ENCODE results near the gene LMO7.

The LMO7 gene

GRCh38 chr13:75876142-75877050, 240.3 kb downstream of the LMO7 start:
- Histone ChIP-seq H3K36me3 (ENCODE audit: control insufficient read depth in 1 of 2, insufficient read depth in 2 of 2, low read length in 2 of 2) (no peaks in the 10 kb centered on the region), H3K9me3 (ENCODE audit: control insufficient read depth in 1 of 2, low read length in 2 of 2) (no peaks in the 10 kb centered on the region)

DNA sequence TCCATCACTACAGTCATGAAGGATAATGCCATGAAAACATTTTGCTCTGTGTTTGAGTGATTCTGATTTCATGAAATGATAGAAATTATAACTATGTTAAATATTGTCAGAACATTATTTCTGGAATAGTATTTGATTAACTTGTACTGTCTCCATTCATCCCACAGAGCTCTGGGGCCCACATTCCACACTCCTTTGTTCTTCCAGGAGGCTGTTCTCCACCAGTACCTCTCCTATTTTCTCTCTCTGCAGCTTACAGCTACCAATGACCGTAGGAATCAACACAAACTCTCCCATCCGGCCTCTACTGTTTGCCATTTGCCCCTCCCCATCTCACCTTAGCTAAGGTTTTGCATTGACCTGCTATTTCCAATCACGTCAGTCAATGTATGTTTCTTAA, 240.9 kb downstream of the LMO7 start:
- Histone ChIP-seq H3K27ac (ENCODE audit: low read length) (no peak overlapping the region), H3K9me3 (ENCODE audit: control insufficient read depth in 1 of 2, low read length in 2 of 2) (no peaks in the 10 kb centered on the region), H3K36me3 (ENCODE audit: control insufficient read depth in 1 of 2, insufficient read depth in 2 of 2, low read length in 2 of 2) (no peaks in the 10 kb centered on the region), H3K4me3 (ENCODE audit: low read depth in 1 of 2, low read length in 2 of 2) (no peak overlapping the region), H3K27me3 (ENCODE audit: low read depth, low read length) (no peaks in the 10 kb centered on the region), H3K4me1 (ENCODE audit: control insufficient read depth in 1 of 2, insufficient read depth in 2 of 2, low read length in 2 of 2) (no peaks in the 10 kb centered on the region)

More at GRCh38 chr13:75876142-75877050, 240.3 kb downstream of the LMO7 start:
- Histone ChIP-seq H3K4me1 (ENCODE audit: control insufficient read depth in 1 of 2, insufficient read depth in 2 of 2, low read length in 2 of 2) (no peaks in the 10 kb centered on the region), H3K4me3 (ENCODE audit: low read depth in 1 of 2, low read length in 2 of 2) (no peak overlapping the region), H3K27ac (ENCODE audit: low read length) (no peak overlapping the region), H3K27me3 (ENCODE audit: low read depth, low read length) (no peaks in the 10 kb centered on the region)

GRCh38 chr13:75879656-75880055, 243.5 kb downstream of the LMO7 start:
- Histone ChIP-seq H3K4me1 (ENCODE audit: control insufficient read depth in 1 of 2, insufficient read depth in 2 of 2, low read length in 2 of 2) (no peaks in the 10 kb centered on the region), H3K27ac (ENCODE audit: low read length) (no peak overlapping the region), H3K27me3 (ENCODE audit: low read depth, low read length) (no peaks in the 10 kb centered on the region), H3K9me3 (ENCODE audit: control insufficient read depth in 1 of 2, low read length in 2 of 2) (no peaks in the 10 kb centered on the region), H3K4me3 (ENCODE audit: low read depth in 1 of 2, low read length in 2 of 2) (no peak overlapping the region), H3K36me3 (ENCODE audit: control insufficient read depth in 1 of 2, insufficient read depth in 2 of 2, low read length in 2 of 2) (no peaks in the 10 kb centered on the region)

DNA sequence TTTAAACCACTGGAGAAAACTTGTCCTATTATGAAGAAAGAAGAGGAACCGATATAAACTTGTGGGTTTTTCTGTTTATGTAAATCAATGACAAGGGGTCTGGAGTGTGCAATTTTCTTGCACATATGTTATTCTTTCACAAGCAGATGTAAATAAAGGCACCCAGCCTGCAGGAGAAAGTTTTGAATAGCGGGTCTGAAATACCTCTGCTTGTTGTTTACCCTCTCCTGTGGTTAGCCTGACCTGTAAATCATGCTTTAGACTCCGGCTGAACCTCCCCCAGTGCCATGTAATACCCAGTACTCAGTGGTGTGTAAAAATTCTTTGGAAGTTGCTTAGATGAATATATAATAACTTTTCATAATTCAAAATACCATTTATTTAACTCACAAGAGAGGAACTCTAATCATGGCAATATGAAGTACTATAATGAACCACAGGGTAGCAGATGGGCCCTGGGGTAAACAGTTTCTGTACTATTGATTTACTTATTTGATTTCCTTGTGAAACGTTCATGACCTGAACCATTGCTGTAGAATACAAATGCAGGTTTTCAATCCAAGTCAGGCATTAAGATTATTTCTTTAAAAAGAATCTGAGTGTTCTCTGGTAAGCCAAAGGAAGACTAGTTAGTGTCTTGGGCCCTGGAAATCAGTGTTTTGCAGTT, 245.1 kb downstream of the LMO7 start:
- H3K36me3 ChIP-seq (ENCODE audit: control insufficient read depth in 1 of 2, insufficient read depth in 2 of 2, low read length in 2 of 2), result no peaks in the 10 kb centered on the region
- no peaks in the 10 kb centered on the region for H3K4me1 ChIP-seq (ENCODE audit: control insufficient read depth in 1 of 2, insufficient read depth in 2 of 2, low read length in 2 of 2)
- no peaks in the 10 kb centered on the region for H3K9me3 ChIP-seq (ENCODE audit: control insufficient read depth in 1 of 2, low read length in 2 of 2)
- no peak overlapping the region for H3K27ac ChIP-seq (ENCODE audit: low read length)
- no peaks in the 10 kb centered on the region for H3K27me3 ChIP-seq (ENCODE audit: low read depth, low read length)
- H3K4me3 ChIP-seq (ENCODE audit: low read depth in 1 of 2, low read length in 2 of 2), result no peak overlapping the region

- no peak overlapping the region for H3K4me3 ChIP-seq (ENCODE audit: low read depth in 1 of 2, low read length in 2 of 2)
- H3K27ac ChIP-seq (ENCODE audit: low read length), result no peak overlapping the region
- H3K36me3 ChIP-seq (ENCODE audit: control insufficient read depth in 1 of 2, insufficient read depth in 2 of 2, low read length in 2 of 2), result no peaks in the 10 kb centered on the region
- H3K4me1 ChIP-seq (ENCODE audit: control insufficient read depth in 1 of 2, insufficient read depth in 2 of 2, low read length in 2 of 2), result no peaks in the 10 kb centered on the region
- H3K27me3 ChIP-seq (ENCODE audit: low read depth, low read length), result no peaks in the 10 kb centered on the region
- no peaks in the 10 kb centered on the region for H3K9me3 ChIP-seq (ENCODE audit: control insufficient read depth in 1 of 2, low read length in 2 of 2)
Measured at GRCh38 chr13:75882261-75882660, 246.1 kb downstream of the LMO7 start.

DNA sequence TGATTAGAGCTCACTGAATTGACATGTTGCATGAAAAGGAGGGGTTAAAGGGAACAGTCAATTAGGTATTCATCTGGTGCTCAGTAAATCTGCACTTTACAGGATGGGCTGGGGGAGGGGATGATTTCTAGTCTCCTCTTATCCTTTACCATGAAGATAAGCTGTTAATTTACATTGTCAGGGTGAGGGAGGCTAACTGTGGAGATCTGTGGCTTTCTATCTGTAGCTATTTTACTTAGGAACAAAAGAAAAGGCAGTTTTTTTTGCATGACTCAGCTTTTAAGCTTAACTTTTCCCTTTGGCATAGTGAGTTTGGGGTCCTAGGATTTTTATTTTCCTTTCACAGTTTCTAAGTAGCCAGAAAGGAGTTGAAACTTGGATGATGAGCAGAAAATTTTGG, 253.3 kb downstream of the LMO7 start:
- no peaks in the 10 kb centered on the region for H3K9me3 ChIP-seq (ENCODE audit: control insufficient read depth in 1 of 2, low read length in 2 of 2)
- no peaks in the 10 kb centered on the region for H3K36me3 ChIP-seq (ENCODE audit: control insufficient read depth in 1 of 2, insufficient read depth in 2 of 2, low read length in 2 of 2)
- no peak overlapping the region for H3K4me3 ChIP-seq (ENCODE audit: low read depth in 1 of 2, low read length in 2 of 2)
- no peaks in the 10 kb centered on the region for H3K27me3 ChIP-seq (ENCODE audit: low read depth, low read length)
- H3K4me1 ChIP-seq (ENCODE audit: control insufficient read depth in 1 of 2, insufficient read depth in 2 of 2, low read length in 2 of 2), result no peaks in the 10 kb centered on the region
- H3K27ac ChIP-seq (ENCODE audit: low read length), result no peak overlapping the region

- H3K27ac ChIP-seq (ENCODE audit: low read length), result no peak overlapping the region
- no peaks in the 10 kb centered on the region for H3K4me1 ChIP-seq (ENCODE audit: control insufficient read depth in 1 of 2, insufficient read depth in 2 of 2, low read length in 2 of 2)
- H3K4me3 ChIP-seq (ENCODE audit: low read depth in 1 of 2, low read length in 2 of 2), result no peak overlapping the region
- no peaks in the 10 kb centered on the region for H3K36me3 ChIP-seq (ENCODE audit: control insufficient read depth in 1 of 2, insufficient read depth in 2 of 2, low read length in 2 of 2)
- H3K9me3 ChIP-seq (ENCODE audit: control insufficient read depth in 1 of 2, low read length in 2 of 2), result peaks cover 0 to 5% of the 10 kb centered on the region in 2 donors
- H3K27me3 ChIP-seq (ENCODE audit: low read depth, low read length), result no peaks in the 10 kb centered on the region
Measured at GRCh38 chr13:75895168-75895567, 259.0 kb downstream of the LMO7 start.

- Histone ChIP-seq H3K9me3 (ENCODE audit: control insufficient read depth in 1 of 2, low read length in 2 of 2) (peaks cover 0 to 5% of the 10 kb centered on the region in 2 donors), H3K36me3 (ENCODE audit: control insufficient read depth in 1 of 2, insufficient read depth in 2 of 2, low read length in 2 of 2) (no peaks in the 10 kb centered on the region), H3K27me3 (ENCODE audit: low read depth, low read length) (no peaks in the 10 kb centered on the region), H3K4me1 (ENCODE audit: control insufficient read depth in 1 of 2, insufficient read depth in 2 of 2, low read length in 2 of 2) (no peaks in the 10 kb centered on the region), H3K4me3 (ENCODE audit: low read depth in 1 of 2, low read length in 2 of 2) (no peak overlapping the region), H3K27ac (ENCODE audit: low read length) (no peak overlapping the region)
Measured at GRCh38 chr13:75896271-75896670, 260.1 kb downstream of the LMO7 start.

DNA sequence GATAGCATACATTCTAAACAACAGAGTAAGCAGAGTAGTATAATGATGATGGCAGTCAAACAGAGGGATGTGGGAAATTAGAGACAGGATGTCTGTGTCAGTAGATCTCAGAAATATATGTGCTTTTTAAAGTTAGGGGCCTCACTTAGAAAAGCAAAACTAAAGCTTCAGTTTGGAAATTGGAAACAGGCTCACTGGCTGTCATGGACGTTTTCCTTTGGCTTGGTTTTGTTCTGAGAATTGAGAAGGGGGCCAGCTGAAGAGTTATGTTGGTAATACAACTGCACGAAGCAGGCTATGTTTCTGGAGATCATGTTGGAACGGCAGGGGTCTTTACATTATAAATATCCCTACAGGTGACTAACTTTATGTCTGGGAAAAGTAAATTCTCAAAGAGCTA, 261.3 kb downstream of the LMO7 start:
- no peak overlapping the region for H3K4me3 ChIP-seq (ENCODE audit: low read depth in 1 of 2, low read length in 2 of 2)

DNA sequence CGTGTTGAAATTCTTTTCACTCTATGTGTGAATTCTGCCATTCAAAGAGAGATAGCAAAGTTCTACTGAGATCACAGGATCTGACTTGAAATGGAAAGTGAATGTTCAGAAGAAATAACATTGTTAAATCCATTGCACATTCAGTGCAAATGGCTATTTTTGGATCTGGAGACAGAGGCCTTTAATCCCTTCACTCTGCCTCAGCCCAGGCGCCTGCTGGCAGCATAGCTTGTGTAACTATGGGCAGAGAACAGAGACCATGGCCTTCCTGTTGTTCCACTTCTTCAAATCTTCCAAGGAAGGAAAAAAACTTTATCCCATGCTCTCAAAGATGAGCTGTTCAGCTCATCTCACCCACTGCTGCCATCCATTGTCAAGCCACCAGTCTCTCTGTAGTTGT, 265.4 kb downstream of the LMO7 start:
- Histone ChIP-seq H3K9me3 (ENCODE audit: control insufficient read depth in 1 of 2, low read length in 2 of 2) (peaks cover 0 to 5% of the 10 kb centered on the region in 2 donors), H3K27ac (ENCODE audit: low read length) (no peak overlapping the region), H3K4me3 (ENCODE audit: low read depth in 1 of 2, low read length in 2 of 2) (no peak overlapping the region), H3K36me3 (ENCODE audit: control insufficient read depth in 1 of 2, insufficient read depth in 2 of 2, low read length in 2 of 2) (no peaks in the 10 kb centered on the region), H3K4me1 (ENCODE audit: control insufficient read depth in 1 of 2, insufficient read depth in 2 of 2, low read length in 2 of 2) (no peaks in the 10 kb centered on the region), H3K27me3 (ENCODE audit: low read depth, low read length) (no peaks in the 10 kb centered on the region)

More for the DNA sequence above, 261.3 kb downstream of the LMO7 start:
- Histone ChIP-seq H3K9me3 (ENCODE audit: control insufficient read depth in 1 of 2, low read length in 2 of 2) (peaks cover 0 to 5% of the 10 kb centered on the region in 2 donors), H3K4me1 (ENCODE audit: control insufficient read depth in 1 of 2, insufficient read depth in 2 of 2, low read length in 2 of 2) (no peaks in the 10 kb centered on the region), H3K36me3 (ENCODE audit: control insufficient read depth in 1 of 2, insufficient read depth in 2 of 2, low read length in 2 of 2) (no peaks in the 10 kb centered on the region), H3K27ac (ENCODE audit: low read length) (no peak overlapping the region), H3K27me3 (ENCODE audit: low read depth, low read length) (no peaks in the 10 kb centered on the region)

- H3K9me3 ChIP-seq (ENCODE audit: control insufficient read depth in 1 of 2, low read length in 2 of 2), result peaks cover 0 to 5% of the 10 kb centered on the region in 2 donors
- H3K4me1 ChIP-seq (ENCODE audit: control insufficient read depth in 1 of 2, insufficient read depth in 2 of 2, low read length in 2 of 2), result no peaks in the 10 kb centered on the region
- H3K36me3 ChIP-seq (ENCODE audit: control insufficient read depth in 1 of 2, insufficient read depth in 2 of 2, low read length in 2 of 2), result no peaks in the 10 kb centered on the region
- H3K27me3 ChIP-seq (ENCODE audit: low read depth, low read length), result no peaks in the 10 kb centered on the region
- no peak overlapping the region for H3K4me3 ChIP-seq (ENCODE audit: low read depth in 1 of 2, low read length in 2 of 2)
- H3K27ac ChIP-seq (ENCODE audit: low read length), result no peak overlapping the region
Measured at GRCh38 chr13:75902166-75903104, 266.3 kb downstream of the LMO7 start.
